GM12891 (cell line): ENCODE results near the gene NRP1.

ENCODE experiments used
- POLR2A ChIP-seq: IDR thresholded peaks from 2 replicates; pipeline ENCODE4 v1.6.1; 2011; ENCODE audit warnings: low read depth, low read length, control low read depth
- TAF1 ChIP-seq: IDR thresholded peaks from 2 replicates; pipeline ENCODE4 v1.6.1; 2011; ENCODE audit warnings: low read depth, low read length, control low read depth

- no peak for TF ChIP-seq TAF1
- TF ChIP-seq POLR2A: no peak
These were observed 36.0 kb upstream of the NRP1 start for GRCh38 chr10:33370434-33370930.
